Endometrial microvascular endothelial cells (primary cell): Measurements from ENCODE around the gene MATN1. TPM values are rescaled to one million over a fixed set of nuclear protein-coding genes. Genes with fewer than 3 reads are reported as not detected.
"Not testable (repeated sequence)": the region's sequence is repeated elsewhere in the genome, so short reads cannot be mapped to it uniquely, and the experiment has no call there.

ENCODE experiments used
- in situ Hi-C: cut with HindIII; loops from 2 replicates; pipeline ENCODE4 v1.10.0; 2017; ENCODE audit warnings: low sequenced_read_pairs, low pct_unique_long_range_greater_than_20kb; ENCODE audit errors: inconsistent ontology term
- total RNA-seq: library from RNA; depleted of rRNA; stranded (reverse); fragments of >200 nt; gene quantifications from one replicate; pipeline ENCODE4 v1.2.3, GENCODE V29; 2015; ENCODE audit errors: inconsistent ontology term

Gene MATN1
- total RNA-seq, 1 donor from 2014 or later = not detected

- in situ Hi-C loops = no loop called here
Observed at GRCh38 chr1:30692201-30692947, 31.0 kb downstream of the MATN1 start.

GRCh38 chr1:30691480-30691879, 31.9 kb downstream of the MATN1 start:
- in situ Hi-C loops = no loop called here

- in situ Hi-C loops = no loop called here
Observed at GRCh38 chr1:30689901-30690645, 33.3 kb downstream of the MATN1 start.

GRCh38 chr1:30688920-30689794, 34.2 kb downstream of the MATN1 start:
- in situ Hi-C loops = no loop called here

DNA sequence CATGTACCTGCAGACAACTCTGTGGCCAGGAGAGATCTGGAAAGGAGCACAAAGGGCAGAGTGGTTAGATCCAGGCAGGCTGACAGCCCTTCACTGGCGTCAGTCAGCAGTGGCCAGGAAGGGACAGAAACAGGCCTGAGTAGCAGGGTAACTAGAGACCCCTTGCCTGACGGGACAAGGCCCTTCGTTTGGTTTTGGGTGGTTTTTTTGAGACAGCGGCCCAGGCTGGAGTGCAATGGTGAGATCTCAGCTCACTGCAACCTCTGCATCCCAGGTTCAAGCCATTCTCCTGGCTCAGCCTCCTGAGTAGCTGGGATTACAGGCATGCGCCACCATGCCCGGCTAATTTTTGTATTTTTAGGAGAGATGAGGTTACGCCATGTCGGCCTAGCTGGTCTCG, 34.9 kb downstream of the MATN1 start:
- in situ Hi-C loops = not testable (repeated sequence)

GRCh38 chr1:30687886-30688285, 35.5 kb downstream of the MATN1 start:
- in situ Hi-C loops = no loop called here

GRCh38 chr1:30686236-30686935, 37.0 kb downstream of the MATN1 start:
- in situ Hi-C loops = no loop called here

DNA sequence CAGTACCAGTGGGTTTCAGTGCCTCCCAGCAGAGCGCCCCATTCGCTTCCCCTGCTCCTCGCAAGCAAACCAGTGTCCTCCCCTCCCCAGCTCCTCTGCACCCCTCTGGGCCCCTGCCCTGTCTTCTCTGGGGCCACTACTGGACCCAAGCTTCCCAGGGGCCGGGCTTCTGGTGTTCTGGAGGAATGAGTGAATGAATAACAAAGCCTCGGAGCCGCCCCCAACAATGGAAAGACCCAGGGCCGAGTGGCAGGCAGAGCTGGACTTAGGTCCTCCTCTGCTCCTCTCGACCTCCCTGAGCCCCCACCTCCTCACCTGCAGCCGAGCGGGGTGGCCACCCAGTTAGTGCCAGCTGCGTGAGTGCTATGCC, 37.6 kb downstream of the MATN1 start:
- in situ Hi-C loops = no loop called here

GRCh38 chr1:30684881-30685795, 38.2 kb downstream of the MATN1 start:
- in situ Hi-C loops = no loop called here

DNA sequence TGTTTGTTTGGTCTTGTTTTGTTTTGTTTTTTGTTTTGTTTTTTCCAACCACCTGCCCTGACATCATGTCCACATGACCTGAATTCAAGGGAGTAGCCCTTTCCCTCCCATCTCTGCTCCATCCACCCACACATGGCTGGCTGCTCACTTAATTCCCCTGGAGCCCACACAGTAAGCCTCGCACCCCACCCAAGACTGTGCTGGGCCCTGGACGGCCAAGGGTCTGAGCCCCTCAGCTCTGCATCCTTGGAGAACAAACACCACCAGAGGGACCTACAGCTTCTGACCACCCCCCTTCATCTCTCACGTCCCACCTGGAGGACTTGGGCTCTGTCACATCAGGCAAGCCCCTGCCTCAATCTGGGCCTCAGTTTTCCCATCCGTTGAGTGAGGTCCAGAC, 39.1 kb downstream of the MATN1 start:
- in situ Hi-C loops = no loop called here

DNA sequence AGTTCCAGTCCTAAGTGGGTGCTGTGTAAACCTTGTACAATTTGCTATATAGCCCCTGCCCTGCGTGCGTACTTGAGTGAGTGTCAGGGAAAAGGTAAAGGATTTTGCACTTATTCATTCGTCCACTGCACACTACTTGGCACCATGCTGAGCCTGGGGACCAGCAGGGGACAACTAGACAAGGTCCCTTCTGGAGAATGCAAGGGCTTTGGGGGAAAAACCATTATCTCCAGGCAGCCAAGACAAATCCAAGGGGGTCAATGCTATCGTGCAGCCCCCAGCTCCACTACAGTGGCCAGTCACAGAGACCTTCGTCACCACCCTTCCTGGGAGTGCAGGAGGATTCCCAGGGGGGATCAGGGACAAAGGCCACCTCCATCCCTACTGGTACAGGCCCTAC, 39.7 kb downstream of the MATN1 start:
- in situ Hi-C loops = no loop called here

- in situ Hi-C loops = no loop called here
Observed at GRCh38 chr1:30682396-30683275, 40.7 kb downstream of the MATN1 start.

GRCh38 chr1:30681782-30682181, 41.6 kb downstream of the MATN1 start:
- in situ Hi-C loops = no loop called here

DNA sequence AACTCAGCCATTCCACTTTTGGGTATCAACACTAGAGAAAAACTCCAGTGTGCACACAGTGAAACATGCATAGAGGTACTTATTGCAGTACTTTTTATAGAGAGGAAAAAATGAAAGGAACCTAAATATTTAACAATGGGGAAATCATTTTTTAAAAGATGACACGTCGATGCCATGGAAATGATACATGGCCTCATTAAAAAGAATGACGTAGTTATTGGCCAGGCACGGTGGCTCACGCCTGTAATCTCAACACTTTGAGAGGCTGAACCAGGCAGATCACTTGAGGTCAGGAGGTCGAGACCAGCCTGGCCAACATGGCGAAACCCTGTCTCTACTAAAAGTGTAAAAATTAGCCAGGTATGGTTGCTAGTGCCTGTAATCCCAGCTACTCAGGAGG, 42.5 kb downstream of the MATN1 start:
- in situ Hi-C loops = no loop called here

GRCh38 chr1:30680429-30680828, 43.0 kb downstream of the MATN1 start:
- in situ Hi-C loops = no loop called here

GRCh38 chr1:30679976-30680305, 43.4 kb downstream of the MATN1 start:
- in situ Hi-C loops = no loop called here

DNA sequence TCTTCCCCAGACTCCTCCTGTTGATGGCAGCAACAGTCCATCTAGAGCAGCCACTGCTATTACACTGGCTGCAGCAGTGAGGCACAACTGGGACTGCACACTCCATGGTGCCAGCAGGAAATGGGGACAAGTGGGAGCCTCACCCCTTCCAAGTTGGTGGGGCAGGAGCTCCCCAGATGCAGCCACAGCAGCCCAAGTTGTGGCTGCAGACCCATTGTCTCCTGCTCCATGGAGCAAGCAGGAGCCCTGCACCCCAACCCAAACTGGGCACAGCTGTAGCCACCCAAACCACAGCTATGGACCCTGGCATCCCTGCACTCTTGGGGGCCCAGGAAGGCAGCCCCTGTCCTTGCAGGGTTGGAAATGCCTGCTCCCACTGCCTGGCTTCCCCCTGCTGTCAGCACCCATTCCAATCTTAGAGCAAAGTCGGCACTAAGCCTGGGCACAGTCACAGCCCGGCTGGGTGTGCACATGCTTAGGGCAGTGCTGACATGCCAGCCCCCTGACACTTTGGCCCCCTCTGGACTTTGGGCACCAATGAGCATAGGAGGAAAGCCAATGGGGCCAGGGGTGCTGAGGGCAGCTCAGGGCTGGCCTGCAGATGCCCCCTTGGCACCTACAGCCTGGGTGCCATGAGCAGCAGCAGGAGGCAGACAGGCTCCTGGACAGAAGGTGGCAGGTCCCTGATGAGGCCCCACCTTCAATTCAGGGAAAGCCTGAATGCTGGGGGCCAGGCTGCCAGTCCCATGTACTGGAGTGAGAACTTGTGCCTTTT, 44.0 kb downstream of the MATN1 start:
- in situ Hi-C loops = no loop called here
